GM12874 (cell line): ENCODE measurements around the gene PSAP.

Source experiments
- CTCF ChIP-seq: IDR thresholded peaks from 2 replicates; pipeline ENCODE4 v1.5.1; 2011; ENCODE audit warnings: low read depth, mild to moderate bottlenecking, control low read depth, low read length, moderate library complexity; ENCODE audit not compliant: insufficient read depth

Gene PSAP

GRCh38 chr10:71850743-71851464, at the start of gene PSAP:
Gene PSAP (minus strand): TSS chr10:71851251. CDS start chr10:71851221, 30 bp downstream.
- no peak for TF ChIP-seq CTCF

DNA sequence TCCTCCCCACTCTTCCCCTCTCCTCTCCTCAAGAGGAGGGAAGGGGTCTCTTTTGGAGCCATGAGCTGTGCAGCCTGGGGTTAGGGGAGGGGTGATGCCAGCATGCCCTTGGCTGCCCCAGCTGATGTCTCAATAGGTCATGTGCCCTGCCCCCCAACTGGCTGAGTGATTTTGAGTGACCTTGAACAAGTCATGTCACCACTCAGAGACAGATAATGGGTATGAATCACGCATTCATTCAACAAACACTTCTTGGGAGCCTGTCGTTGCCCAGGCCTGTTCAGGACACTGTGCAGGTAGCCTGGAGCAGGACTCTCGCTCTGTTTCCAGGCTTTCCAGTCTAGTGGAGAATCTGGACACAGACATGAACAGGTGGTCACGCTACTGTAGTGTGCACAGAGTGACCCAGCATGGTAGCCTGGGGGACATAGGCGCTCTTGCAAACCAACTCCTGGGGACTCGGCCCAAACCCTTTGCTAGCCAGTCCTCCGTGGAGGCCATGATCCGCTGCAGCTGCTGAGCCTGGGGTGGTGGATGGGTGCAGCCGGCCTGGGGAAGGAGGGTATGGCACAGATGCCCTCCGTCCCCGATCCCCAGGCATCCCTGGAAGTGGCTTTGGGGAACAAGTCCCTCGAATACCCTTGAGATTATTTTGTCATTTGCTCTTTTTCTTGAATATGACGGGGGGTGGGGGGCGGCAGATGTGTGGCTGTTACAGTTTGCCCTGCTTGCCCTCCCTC, 49.6 kb upstream of the PSAP start:
- TF ChIP-seq CTCF: no peak

DNA sequence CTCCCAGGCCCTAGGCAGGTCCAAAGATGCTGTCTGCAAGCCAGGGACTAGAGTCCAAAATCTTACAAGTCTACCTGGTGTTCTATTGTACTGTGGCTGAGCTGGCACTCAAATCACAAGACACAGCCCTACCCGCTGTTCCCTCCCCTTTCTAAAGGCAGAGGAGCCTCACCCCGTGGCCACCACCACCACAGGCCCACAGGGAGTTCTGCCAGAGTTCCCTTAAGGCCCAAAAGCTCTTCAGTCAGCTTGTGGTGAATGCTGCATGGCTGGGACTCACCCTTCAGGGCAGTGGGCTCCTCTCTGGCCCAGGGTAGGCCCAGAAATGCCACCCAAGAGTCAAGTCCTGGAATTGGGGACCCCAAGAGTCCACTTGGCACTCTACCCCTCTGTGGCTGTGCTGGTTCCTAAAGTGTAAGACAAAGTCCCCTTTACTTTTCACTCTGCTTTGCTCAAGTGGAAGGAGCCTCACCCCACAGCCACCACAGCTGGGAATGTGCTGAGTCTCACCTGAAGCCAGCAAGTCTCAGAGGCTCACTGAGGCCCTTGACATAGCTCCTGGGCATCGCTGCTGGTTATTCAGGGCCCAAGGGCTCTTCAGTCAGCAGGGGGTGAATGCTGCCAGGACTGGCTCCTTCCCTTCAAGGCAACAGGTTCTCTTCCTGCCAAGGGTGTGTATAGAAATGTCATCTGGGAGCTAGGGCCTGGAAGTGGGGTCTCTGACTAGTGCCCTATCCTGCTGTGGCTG, 48.8 kb upstream of the PSAP start:
- no peak for TF ChIP-seq CTCF

- no peak for TF ChIP-seq CTCF
These were observed 42.9 kb upstream of the PSAP start for GRCh38 chr10:71893920-71894319.

DNA sequence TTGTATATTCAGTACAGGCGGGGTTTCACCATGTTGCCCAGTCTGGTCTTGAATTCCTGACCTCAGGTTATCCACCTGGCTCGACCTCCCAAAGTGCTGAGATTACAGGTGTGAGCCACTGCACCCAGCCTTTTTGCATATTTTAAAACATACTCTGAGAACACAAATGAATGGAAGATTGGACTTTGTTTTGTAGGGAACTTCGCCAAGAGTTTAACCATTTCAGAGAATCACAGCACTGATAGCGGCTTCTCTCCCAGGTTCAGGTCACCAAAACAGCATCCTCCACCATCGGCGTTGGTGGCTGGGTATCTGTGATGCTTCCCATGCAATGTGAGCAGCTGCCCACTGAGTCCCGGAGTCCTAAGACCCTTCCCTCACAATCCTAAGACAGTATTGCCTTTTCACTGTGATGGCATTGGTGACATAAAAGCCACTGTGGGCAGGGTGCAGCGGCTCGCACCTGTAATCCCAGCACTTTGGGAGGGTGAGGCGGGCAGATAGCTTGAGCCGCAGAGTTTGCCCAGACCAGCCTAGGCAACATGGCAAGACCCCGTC, 42.3 kb upstream of the PSAP start:
- TF ChIP-seq CTCF: no peak

- no peak for TF ChIP-seq CTCF
These were observed 40.4 kb upstream of the PSAP start for GRCh38 chr10:71891437-71891836.

- TF ChIP-seq CTCF: no peak
These were observed 38.4 kb upstream of the PSAP start for GRCh38 chr10:71889388-71889987.
